Measurements from ENCODE around the gene CNTNAP5. TPM values are rescaled to one million over a fixed set of nuclear protein-coding genes. Genes with fewer than 3 reads are reported as not detected.

CNTNAP5 gene
- total RNA-seq, 2 experiments from 2014 or later: not detected

GRCh38 chr2:124138076-124138475, 113.0 kb downstream of the CNTNAP5 start:
- Mint-ChIP-seq H3K36me3 (ENCODE audit: low read depth) (no peaks in the 10 kb centered on the region), H3K9me3 (peaks cover 3% of the 10 kb centered on the region), H3K27ac (no peak overlapping the region), H3K4me3 (no peak overlapping the region), H3K4me1 (ENCODE audit: low read depth) (no peaks in the 10 kb centered on the region), H3K27me3 (no peaks in the 10 kb centered on the region)
- DNase-seq (no peak), ATAC-seq (no peak)
- no peak for TF ChIP-seq CTCF (IDR thresholded peaks at IDR 0.05)
- intact Hi-C loops (cut with micrococcal nuclease): no loop called here
- ChIA-PET CTCF (no interaction called here), POLR2A (no interaction called here)

- no peak for ATAC-seq
- CTCF ChIA-PET: no interaction called here
These were observed 120.9 kb downstream of the CNTNAP5 start for GRCh38 chr2:124145982-124146381.

GRCh38 chr2:124147552-124147951, 122.5 kb downstream of the CNTNAP5 start:
- ChIA-PET CTCF (no interaction called here), POLR2A (no interaction called here)
- ATAC-seq (no peak), DNase-seq (no peak)
- Mint-ChIP-seq H3K4me3 (no peak overlapping the region), H3K9me3 (peaks cover 2% of the 10 kb centered on the region), H3K27ac (no peak overlapping the region), H3K36me3 (ENCODE audit: low read depth) (no peaks in the 10 kb centered on the region), H3K27me3 (no peaks in the 10 kb centered on the region), H3K4me1 (ENCODE audit: low read depth) (no peaks in the 10 kb centered on the region)
- intact Hi-C loops (cut with micrococcal nuclease): no loop called here
- TF ChIP-seq CTCF (IDR thresholded peaks at IDR 0.05): no peak

More at GRCh38 chr2:124145982-124146381, 120.9 kb downstream of the CNTNAP5 start:
- DNase-seq: no peak
- Mint-ChIP-seq H3K27ac (no peak overlapping the region), H3K4me1 (ENCODE audit: low read depth) (no peaks in the 10 kb centered on the region), H3K4me3 (no peak overlapping the region), H3K27me3 (no peaks in the 10 kb centered on the region), H3K9me3 (peaks cover 2% of the 10 kb centered on the region), H3K36me3 (ENCODE audit: low read depth) (no peaks in the 10 kb centered on the region)
- intact Hi-C loops (cut with micrococcal nuclease): no loop called here
- POLR2A ChIA-PET: no interaction called here
- TF ChIP-seq CTCF (IDR thresholded peaks at IDR 0.05): no peak

- ChIA-PET CTCF (no interaction called here), POLR2A (no interaction called here)
- no peak for TF ChIP-seq CTCF (IDR thresholded peaks at IDR 0.05)
- DNase-seq: no peak
- H3K27ac Mint-ChIP-seq: no peak overlapping the region
- no peaks in the 10 kb centered on the region for H3K4me1 Mint-ChIP-seq (ENCODE audit: low read depth)
- H3K36me3 Mint-ChIP-seq (ENCODE audit: low read depth): no peaks in the 10 kb centered on the region
- ATAC-seq: no peak
- H3K27me3 Mint-ChIP-seq: no peaks in the 10 kb centered on the region
- peaks cover 2% of the 10 kb centered on the region for H3K9me3 Mint-ChIP-seq
- intact Hi-C loops (cut with micrococcal nuclease): no loop called here
- no peak overlapping the region for H3K4me3 Mint-ChIP-seq
These were observed 124.5 kb downstream of the CNTNAP5 start for GRCh38 chr2:124149571-124149970.

- H3K27ac Mint-ChIP-seq: no peak overlapping the region
- ATAC-seq (no peak), DNase-seq (no peak)
- TF ChIP-seq CTCF (IDR thresholded peaks at IDR 0.05): no peak
- no peak overlapping the region for H3K4me3 Mint-ChIP-seq
- intact Hi-C loops (cut with micrococcal nuclease): no loop called here
- H3K36me3 Mint-ChIP-seq (ENCODE audit: low read depth): no peaks in the 10 kb centered on the region
- POLR2A ChIA-PET: no interaction called here
- peaks cover 5% of the 10 kb centered on the region for H3K9me3 Mint-ChIP-seq
- no peaks in the 10 kb centered on the region for H3K27me3 Mint-ChIP-seq
- no peaks in the 10 kb centered on the region for H3K4me1 Mint-ChIP-seq (ENCODE audit: low read depth)
- CTCF ChIA-PET: no interaction called here
These were observed 126.6 kb downstream of the CNTNAP5 start for GRCh38 chr2:124151691-124152090.

All from activated CD8-positive, alpha-beta T cell treated with anti-CD3 and anti-CD28 coated beads for 36 hours (primary cell).